IMR-90 (cell line): ENCODE measurements around the gene TK2. TPM values are rescaled to one million over a fixed set of nuclear protein-coding genes. Genes with fewer than 3 reads are reported as not detected.
"Not testable (repeated sequence)": the region's sequence is repeated elsewhere in the genome, so short reads cannot be mapped to it uniquely, and the experiment has no call there.

Source experiments
- ATAC-seq: fragments of 200-7000 bp; cut with Tn5 transposase; 2 replicates; pipeline ENCODE4 v1.9.1; 2020; ENCODE audit warnings: low read depth, mild to moderate bottlenecking, moderate library complexity
- BruUV-seq: library from RNA; stranded (reverse); fragments of 400-500 nt; replicated peaks from 2 replicates; lab custom pipeline; 2021; lab: Mats Ljungman, UMichigan
- CTCF ChIA-PET: fragments of 300-600 bp; formaldehyde crosslinking; extraction: SDS; loops from one replicate; lab custom pipeline; 2021; ENCODE audit warnings: antibody characterized with exemption; lab: Yijun Ruan, JAX
- POLR2A ChIA-PET: fragments of 300-600 bp; sonication (Branson Sonifier 250); formaldehyde crosslinking; loops from one replicate; lab custom pipeline; 2022; ENCODE audit warnings: antibody characterized with exemption; ENCODE audit not compliant: unreplicated experiment; lab: Charles Lee
- DNase-seq: peaks from one replicate; pipeline ENCODE4 v3.0.0; 2013
- H2AFZ ChIP-seq: replicated peaks from 2 replicates; pipeline ENCODE3; 2013; ENCODE audit warnings: low read length, mild to moderate bottlenecking; ENCODE audit not compliant: poor library complexity
- H2AK5ac ChIP-seq: 2 replicates; pipeline ENCODE4 v1.6.1; 2013; ENCODE audit warnings: low read depth, low read length, inconsistent platforms
- H2AK9ac ChIP-seq: replicated peaks from 2 replicates; pipeline ENCODE3; 2013; ENCODE audit warnings: mild to moderate bottlenecking, low read depth, low read length, moderate library complexity; ENCODE audit not compliant: poor library complexity
- H2BK120ac ChIP-seq: 2 replicates; pipeline ENCODE4 v1.6.1; 2013; ENCODE audit warnings: low read depth, low read length, inconsistent platforms
- H2BK15ac ChIP-seq: 3 replicates; pipeline ENCODE4 v1.6.1; 2013; ENCODE audit warnings: low read depth, low read length, inconsistent platforms
- H2BK20ac ChIP-seq: 2 replicates; pipeline ENCODE4 v1.6.1; 2013; ENCODE audit warnings: low read depth, mild to moderate bottlenecking, inconsistent platforms, low read length, moderate library complexity
- H2BK5ac ChIP-seq: 2 replicates; pipeline ENCODE4 v1.6.1; 2013; ENCODE audit warnings: mild to moderate bottlenecking, low read depth, low read length, inconsistent platforms; ENCODE audit not compliant: poor library complexity, severe bottlenecking
- H3K14ac ChIP-seq: replicated peaks from 2 replicates; pipeline ENCODE4 v1.6.1; 2013; ENCODE audit warnings: low read depth, low read length, inconsistent platforms
- H3K18ac ChIP-seq: 2 replicates; pipeline ENCODE4 v1.6.1; 2013; ENCODE audit warnings: low read depth, low read length, control low read depth
- H3K23ac ChIP-seq: 2 replicates; pipeline ENCODE4 v1.6.1; 2013; ENCODE audit warnings: low read depth, low read length, inconsistent platforms
- H3K27ac ChIP-seq: 2 replicates; pipeline ENCODE4 v1.5.1; 2013; ENCODE audit warnings: mild to moderate bottlenecking, control low read depth, low read length; ENCODE audit not compliant: insufficient read depth
- H3K27me3 ChIP-seq: 2 replicates; pipeline ENCODE4 v1.6.1; 2013; ENCODE audit warnings: low read length; ENCODE audit not compliant: control insufficient read depth, insufficient read depth
- H3K36me3 ChIP-seq: 2 replicates; pipeline ENCODE4 v1.6.1; 2013; ENCODE audit warnings: low read length, mixed read lengths; ENCODE audit not compliant: control insufficient read depth, insufficient read depth
- H3K4ac ChIP-seq: 2 replicates; pipeline ENCODE4 v1.6.1; 2013; ENCODE audit warnings: low read depth, low read length, inconsistent platforms
- H3K4me1 ChIP-seq: 2 replicates; pipeline ENCODE4 v1.6.1; 2013; ENCODE audit warnings: low read length, mixed read lengths; ENCODE audit not compliant: control insufficient read depth, insufficient read depth
- H3K4me2 ChIP-seq: 2 replicates; pipeline ENCODE4 v1.6.1; 2013; ENCODE audit warnings: low read depth, mild to moderate bottlenecking, control low read depth, low read length, moderate library complexity
- H3K4me3 ChIP-seq: 2 replicates; pipeline ENCODE4 v1.5.1; 2013; ENCODE audit warnings: low read depth, mild to moderate bottlenecking, control low read depth, low read length, moderate library complexity; ENCODE audit not compliant: insufficient read depth
- H3K56ac ChIP-seq: 2 replicates; pipeline ENCODE4 v1.6.1; 2013; ENCODE audit warnings: low read length, inconsistent platforms; ENCODE audit not compliant: insufficient read depth; ENCODE audit errors: extremely low read depth
- H3K79me1 ChIP-seq, 2 experiments: 2 replicates each; pipeline ENCODE4 v1.6.1; 2013; ENCODE audit warnings: low read length in 2 of 2, inconsistent platforms in 1 of 2, low read depth in 1 of 2
- H3K9ac ChIP-seq: 2 replicates; pipeline ENCODE4 v1.6.1; 2013; ENCODE audit warnings: low read depth, low read length, control low read depth
- H3K9me1 ChIP-seq: 2 replicates; pipeline ENCODE4 v1.6.1; 2013; ENCODE audit warnings: low read length, inconsistent platforms; ENCODE audit not compliant: insufficient read depth
- H3K9me3 ChIP-seq: 2 replicates; pipeline ENCODE4 v1.6.1; 2013; ENCODE audit warnings: low read length; ENCODE audit not compliant: control insufficient read depth, insufficient read depth
- H4K20me1 ChIP-seq: 2 replicates; pipeline ENCODE4 v1.6.1; 2013; ENCODE audit warnings: low read length, inconsistent platforms; ENCODE audit not compliant: insufficient read depth
- H4K5ac ChIP-seq: 2 replicates; pipeline ENCODE4 v1.6.1; 2013; ENCODE audit warnings: mild to moderate bottlenecking, low read depth, low read length, control low read depth
- H4K8ac ChIP-seq, 2 experiments: 2 replicates each; pipeline ENCODE4 v1.6.1; 2013; ENCODE audit warnings: low read depth in 2 of 2, low read length in 2 of 2, control low read depth in 1 of 2, inconsistent platforms in 1 of 2
- H4K91ac ChIP-seq: 2 replicates; pipeline ENCODE4 v1.6.1; 2013; ENCODE audit warnings: low read depth, low read length, inconsistent platforms; ENCODE audit not compliant: insufficient read depth
- CEBPB ChIP-seq: IDR thresholded peaks from 2 replicates; pipeline ENCODE4 v1.6.1; 2012; ENCODE audit warnings: low read depth, low read length, improper control_type of control experiment
- CTCF ChIP-seq: conservative IDR thresholded peaks from 2 replicates; pipeline ENCODE4 v1.5.1; 2012; ENCODE audit warnings: mild to moderate bottlenecking, low read depth, low read length, improper control_type of control experiment
- WGBS, 2 experiments: methylation state at CpG; one replicate each; pipeline versions ENCODE4 v1.1.5 to v1.1.7; 2013; ENCODE audit warnings: missing lambda C conversion rate in 2 of 2; ENCODE audit not compliant: insufficient read length in 1 of 2; ENCODE audit errors: extremely low coverage in 2 of 2; 5-methylcytosine and 5-hydroxymethylcytosine counted together
- dilution Hi-C: fragments of 300-500 bp; cut with HindIII; formaldehyde crosslinking; loops from one replicate; pipeline ENCODE4 v1.14.3; 2018; ENCODE audit warnings: low sequenced_read_pairs; ENCODE audit not compliant: unreplicated experiment
- in situ Hi-C: fragments of 300-500 bp; cut with MboI; formaldehyde crosslinking; loops from 3 replicates; pipeline ENCODE4 v1.14.3; 2019; ENCODE audit warnings: low sequenced_read_pairs, inconsistent platforms, mixed read lengths
- intact Hi-C: fragments of 100-400 bp; cut with micrococcal nuclease; formaldehyde crosslinking; loops from 2 replicates; pipeline ENCODE4 v1.10.0; 2022
- polyA plus RNA-seq, 3 experiments: library from polyadenylated mRNA; depleted of rRNA; stranded (reverse); fragments of >200 nt; gene quantifications; 2 replicates each; pipeline ENCODE4 v1.2.3, GENCODE V29; 2012; ENCODE audit warnings: low replicate concordance in 1 of 3
- total RNA-seq: library from RNA; depleted of rRNA; stranded (reverse); fragments of >200 nt; gene quantifications from 2 replicates; pipeline ENCODE4 v1.2.3, GENCODE V29; 2012

TK2 gene
- total and polyA plus RNA-seq, 2 of the 4 experiments (the other 2 are of a cell fraction): 14.7 to 16.5 TPM

GRCh38 chr16:66502020-66502913 lies 47.7 kb downstream of the TK2 start:
- peak overlapping the region; percentile 42; the same call in 1 of the 2 replicates for H3K27ac ChIP-seq
- TF ChIP-seq CEBPB: peak; percentile 75
- no peak for TF ChIP-seq CTCF
- no peak overlapping the region for H3K14ac ChIP-seq
- H3K4me2 ChIP-seq: no peak overlapping the region
- no peak overlapping the region for H3K56ac ChIP-seq
- H2BK15ac ChIP-seq: no peak overlapping the region
- POLR2A ChIA-PET: interaction anchor here (0.5 kb wide), 1 partner anchor 1231 kb away, joined by 3 read pairs; no protein-coding TSS in a partner anchor
- intact Hi-C loops (no loop called here), in situ Hi-C loops (no loop called here), dilution Hi-C loops (no loop called here)
- peak overlapping the region; percentile 42; the same call in 1 of the 2 replicates for H3K4ac ChIP-seq
- H2BK5ac ChIP-seq: no peak overlapping the region
- H3K9ac ChIP-seq: no peak overlapping the region
- peaks cover 7% of the 10 kb centered on the region; the same call in 1 of the 2 replicates for H3K9me1 ChIP-seq
- H3K18ac ChIP-seq: no peak overlapping the region; the same call in 1 of the 2 replicates
- peak; percentile 46 for DNase-seq
- H2AK5ac ChIP-seq: no peak overlapping the region
- peak; percentile 52 for ATAC-seq
- H3K23ac ChIP-seq: peak overlapping the region; percentile 51; the same call in 1 of the 2 replicates
- no peak overlapping the region for H3K4me3 ChIP-seq
- no peak overlapping the region; the same call in 1 of the 2 replicates for H4K5ac ChIP-seq
- no peaks in the 10 kb centered on the region for H3K9me3 ChIP-seq
- H4K91ac ChIP-seq: 0 out of 2 replicates have a peak overlapping the region, but pooled peaks have one; percentile 6
- no peak overlapping the region; the same call in 1 of the 2 replicates for H2BK20ac ChIP-seq
- H2AK9ac ChIP-seq: no peak overlapping the region
- H2AFZ ChIP-seq: peak overlapping the region; percentile 54
- H3K4me1 ChIP-seq: peaks cover 10% of the 10 kb centered on the region; the same call in 1 of the 2 replicates
- CTCF ChIA-PET: no interaction called here
- H3K79me1 ChIP-seq: no peaks in the 10 kb centered on the region
- no peaks in the 10 kb centered on the region for H3K27me3 ChIP-seq
- no TSS peak for BruUV-seq
- no peaks in the 10 kb centered on the region for H3K36me3 ChIP-seq
- WGBS, 2 experiments: 86 to 100% methylated on average over 1 to 4 of the region's 12 CpGs
- no peaks in the 10 kb centered on the region for H4K20me1 ChIP-seq
- H4K8ac ChIP-seq: peak overlapping the region in 1 of 2 experiments; percentile 27; a peak in 1 of 4 replicates
- H2BK120ac ChIP-seq: no peak overlapping the region; the same call in 1 of the 2 replicates

GRCh38 chr16:66501563-66501962 lies 48.4 kb downstream of the TK2 start:
- H4K5ac ChIP-seq, CTCF ChIA-PET, in situ Hi-C loops, POLR2A ChIA-PET, dilution Hi-C loops, H3K23ac ChIP-seq, ATAC-seq, H3K27ac ChIP-seq, BruUV-seq, intact Hi-C loops, H3K4me1 ChIP-seq, H3K4me3 ChIP-seq, H3K79me1 ChIP-seq, H3K9me1 ChIP-seq, H2BK15ac ChIP-seq, H3K4ac ChIP-seq, H4K8ac ChIP-seq, H2BK5ac ChIP-seq, H2AK5ac ChIP-seq, H3K27me3 ChIP-seq, H3K9me3 ChIP-seq, H2AFZ ChIP-seq, H3K9ac ChIP-seq, H3K36me3 ChIP-seq, H3K56ac ChIP-seq, H2BK20ac ChIP-seq, H4K20me1 ChIP-seq, H3K18ac ChIP-seq, H3K14ac ChIP-seq, DNase-seq, H3K4me2 ChIP-seq, H2BK120ac ChIP-seq, H2AK9ac ChIP-seq, H4K91ac ChIP-seq: not testable (repeated sequence)
- WGBS, 2 experiments: no CpG with 5 or more reads among the region's 4 CpGs
